ENCODE measurements around the gene ECT2.
"Not testable (repeated sequence)": the region's sequence is repeated elsewhere in the genome, so short reads cannot be mapped to it uniquely, and the experiment has no call there.

Gene ECT2

DNA sequence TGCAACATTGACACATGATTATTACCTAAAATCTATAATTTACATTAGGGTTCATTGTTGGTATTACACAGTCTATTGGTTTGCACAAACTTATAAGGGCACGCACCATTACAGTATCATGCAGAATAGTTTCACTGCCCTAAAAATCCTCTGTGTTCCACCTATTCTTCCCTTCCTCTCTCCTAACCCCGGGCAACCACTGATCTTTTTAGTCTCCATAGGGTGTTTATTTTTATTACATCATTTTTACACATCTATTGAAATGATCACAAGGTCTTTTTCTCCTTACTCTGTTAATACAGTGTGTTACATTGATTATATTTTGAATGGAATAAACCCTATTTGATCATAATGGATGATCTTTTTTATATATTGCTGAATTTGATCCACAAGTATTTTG lies 15.5 kb upstream of the ECT2 start:
- DNase-seq (ENCODE audit: low read depth in 2 of 2) = no peak

DNA sequence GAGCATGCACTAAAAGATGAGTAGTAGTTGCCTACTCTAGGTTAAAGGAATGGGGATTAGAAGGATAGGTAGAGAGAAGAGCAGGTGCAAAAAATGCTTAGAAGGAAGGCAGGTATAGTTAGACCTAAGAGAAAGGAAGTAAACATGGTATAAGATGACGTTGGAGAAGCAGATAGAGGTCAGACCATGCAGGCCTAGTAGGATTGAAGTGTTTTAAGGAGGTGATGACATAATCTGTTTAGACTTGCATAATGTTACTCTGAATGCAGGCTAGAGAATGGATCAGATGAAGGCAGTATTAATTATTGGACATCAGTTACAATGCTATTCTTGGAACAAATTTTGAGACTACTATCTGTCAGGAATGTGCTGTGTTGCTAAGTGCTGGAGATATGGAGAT lies 11.1 kb upstream of the ECT2 start:
- DNase-seq (ENCODE audit: low read depth in 2 of 2) = no peak

DNA sequence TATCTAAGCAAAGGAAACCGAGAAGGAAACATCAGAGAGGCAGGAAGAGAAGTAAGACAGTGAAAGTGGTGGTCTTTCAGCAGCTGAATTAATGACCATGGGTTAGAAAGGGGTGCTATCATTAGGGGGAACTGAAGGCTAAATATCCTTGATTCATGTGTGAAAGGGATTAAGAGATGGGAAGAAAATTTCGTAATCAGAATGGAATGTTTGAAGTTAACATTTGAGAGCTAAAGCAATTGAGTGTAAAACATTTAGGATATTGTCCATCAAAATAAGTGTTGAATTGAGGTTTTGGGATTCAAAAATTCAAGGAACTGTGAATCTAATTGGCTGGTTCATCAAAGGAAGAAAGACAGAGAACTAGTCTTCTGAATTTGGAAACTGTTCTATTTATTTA lies 4.1 kb upstream of the ECT2 start:
- no peak for DNase-seq (ENCODE audit: low read depth in 2 of 2)

DNA sequence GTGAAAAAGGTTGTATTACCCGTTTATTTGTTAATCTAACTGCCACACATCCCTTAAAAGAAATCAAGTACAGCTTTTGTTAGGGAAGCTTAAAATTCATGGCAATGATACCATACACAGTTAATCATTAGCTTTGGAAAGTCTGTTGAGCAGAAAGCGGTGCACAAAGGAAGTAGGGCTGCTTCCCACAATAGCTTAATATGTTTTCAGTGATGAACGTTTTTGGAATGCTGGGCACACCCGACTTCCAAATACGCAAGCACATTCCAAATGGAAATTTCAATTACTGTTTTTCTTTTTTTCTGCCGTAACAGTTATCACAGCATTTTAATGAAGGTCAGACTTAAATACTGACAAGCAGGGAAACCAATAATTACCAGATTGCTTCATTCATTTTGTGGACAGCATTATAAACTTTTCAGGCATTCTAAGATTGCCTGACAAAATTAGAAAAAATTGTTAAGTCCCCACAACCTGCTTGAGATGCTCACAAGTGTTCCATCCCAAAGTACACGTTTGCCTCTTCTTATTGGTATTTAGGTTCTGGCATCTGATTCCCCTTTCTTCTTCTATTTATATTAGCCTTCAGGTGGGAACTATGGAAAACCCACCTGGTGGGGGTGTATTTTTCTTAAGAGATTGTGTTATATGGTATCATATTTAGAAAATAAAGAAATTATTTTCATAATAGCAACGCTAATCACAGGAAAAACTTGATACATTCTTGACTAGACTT lies 1.1 kb upstream of the ECT2 start:
- no peak for DNase-seq (ENCODE audit: low read depth in 2 of 2)

DNA sequence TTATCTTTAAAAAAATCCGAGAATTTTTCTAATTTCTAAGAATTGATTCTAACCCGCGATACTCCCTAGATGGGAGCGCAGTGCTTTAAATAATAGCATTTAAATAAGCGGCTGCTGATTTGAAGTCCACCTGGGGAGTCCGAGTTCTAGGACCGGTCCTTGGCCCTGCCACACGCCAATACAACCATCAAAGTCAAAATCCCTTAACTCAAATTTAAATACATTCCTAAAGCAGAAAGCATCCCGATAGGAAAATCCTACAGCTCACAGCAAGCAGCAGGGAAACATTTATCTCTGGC lies 508 bp upstream of the ECT2 start:
- DNase-seq (ENCODE audit: low read depth in 2 of 2) = no peak

DNA sequence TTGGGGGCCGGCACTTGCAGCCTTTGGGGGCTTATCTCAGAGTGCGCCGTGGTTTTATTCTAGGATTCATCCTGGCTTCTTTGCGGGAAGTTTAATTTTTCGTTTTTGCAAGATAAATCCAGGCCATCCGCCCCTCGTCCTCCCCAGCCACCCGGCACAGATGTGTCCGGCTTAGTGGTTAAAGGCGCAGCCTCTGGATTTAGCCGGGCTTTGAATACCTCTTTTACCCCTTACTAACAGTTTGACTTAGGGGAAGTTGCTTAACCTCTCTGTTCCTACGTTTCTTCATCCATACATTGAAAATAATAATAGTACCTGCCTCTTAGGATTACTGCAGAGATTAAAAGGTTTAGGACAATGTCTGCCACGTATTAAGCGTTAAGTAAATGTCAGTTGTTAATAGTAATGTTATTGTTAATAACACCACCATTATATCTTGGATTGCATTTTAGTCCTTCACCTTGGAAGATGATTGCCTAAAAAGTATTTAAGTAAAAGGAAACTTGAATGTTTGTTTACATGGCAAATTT lies 714 bp downstream of the ECT2 start:
- DNase-seq (ENCODE audit: low read depth in 2 of 2) = no peak

DNA sequence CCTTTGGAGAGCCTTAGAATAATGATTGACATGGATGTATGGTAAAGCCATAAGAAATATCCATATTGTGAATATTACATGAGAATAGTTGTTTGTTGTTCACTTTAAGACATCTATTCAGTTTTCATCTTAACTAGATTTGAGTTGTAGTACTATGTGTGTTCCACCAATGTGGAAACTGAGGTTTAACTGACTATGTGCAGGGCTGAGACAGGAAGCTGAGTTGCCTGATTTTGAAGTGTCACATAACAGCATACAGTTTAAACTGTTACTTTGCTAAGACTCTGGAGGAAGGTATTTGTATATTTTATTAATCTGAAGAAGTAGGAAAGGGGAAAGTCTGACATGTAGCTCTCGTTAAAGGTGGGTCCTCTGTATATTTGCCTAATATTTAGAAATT lies 2.1 kb downstream of the ECT2 start:
- DNase-seq (ENCODE audit: low read depth in 2 of 2) = no peak

DNA sequence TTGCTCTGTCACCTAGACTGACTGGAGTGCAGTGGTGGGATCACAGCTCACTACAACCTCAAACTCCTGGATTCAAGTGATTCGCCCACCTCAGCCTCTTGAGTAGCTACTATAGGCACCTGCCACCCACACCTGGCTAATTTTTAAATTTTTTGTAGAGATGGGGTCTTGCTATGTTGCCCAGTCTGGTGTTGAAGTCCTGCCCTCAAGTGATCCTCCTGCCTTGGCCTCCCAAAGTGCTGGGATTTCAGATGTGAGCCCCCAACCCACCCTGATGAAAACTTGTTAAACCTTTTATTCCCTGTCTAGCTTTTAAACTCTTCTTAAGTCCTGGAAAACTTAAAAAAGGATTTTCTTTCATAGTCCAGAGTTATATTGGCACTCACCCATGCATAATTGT lies 2.6 kb downstream of the ECT2 start:
- no peak for DNase-seq (ENCODE audit: low read depth in 2 of 2)

DNA sequence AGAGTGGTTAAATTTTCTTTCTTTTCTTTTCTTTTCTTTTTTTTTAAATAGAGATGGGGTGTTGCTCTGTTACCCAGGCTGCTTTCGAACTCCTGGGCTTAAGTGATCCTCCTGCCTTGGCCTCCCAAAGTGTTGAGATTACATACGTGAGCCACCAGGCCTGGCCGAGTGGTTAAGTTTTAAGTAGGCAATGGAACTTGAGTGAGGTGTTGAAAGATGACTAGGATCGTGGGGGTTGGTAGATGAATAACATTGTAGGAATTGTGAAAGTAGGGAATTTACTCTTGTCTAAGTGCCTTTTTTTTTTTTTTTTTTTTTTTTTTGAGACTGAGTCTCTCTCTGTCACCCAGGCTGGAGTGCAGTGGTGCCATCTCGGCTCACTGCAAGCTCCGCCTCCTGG lies 9.9 kb downstream of the ECT2 start:
- DNase-seq (ENCODE audit: low read depth in 2 of 2) = not testable (repeated sequence)

DNA sequence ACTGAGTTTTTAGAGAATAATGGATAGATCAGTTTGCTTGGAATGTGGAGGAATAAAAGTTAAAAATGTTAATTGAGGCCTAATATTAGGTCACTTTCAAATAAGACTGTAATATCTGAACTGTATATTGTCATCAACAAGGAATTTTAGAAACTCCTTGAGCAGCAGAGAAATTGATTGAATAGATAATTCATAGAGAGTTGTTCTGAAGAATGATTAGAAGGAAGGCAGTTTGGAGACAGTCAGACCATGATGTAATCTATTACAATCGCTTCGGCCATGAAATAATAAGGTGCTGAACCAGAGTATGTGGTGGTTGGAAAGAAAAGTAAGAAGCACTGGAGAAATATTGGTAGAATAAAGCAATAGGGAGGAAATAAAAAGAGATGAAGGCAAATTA lies 15.7 kb downstream of the ECT2 start:
- no peak for DNase-seq (ENCODE audit: low read depth in 2 of 2)

DNA sequence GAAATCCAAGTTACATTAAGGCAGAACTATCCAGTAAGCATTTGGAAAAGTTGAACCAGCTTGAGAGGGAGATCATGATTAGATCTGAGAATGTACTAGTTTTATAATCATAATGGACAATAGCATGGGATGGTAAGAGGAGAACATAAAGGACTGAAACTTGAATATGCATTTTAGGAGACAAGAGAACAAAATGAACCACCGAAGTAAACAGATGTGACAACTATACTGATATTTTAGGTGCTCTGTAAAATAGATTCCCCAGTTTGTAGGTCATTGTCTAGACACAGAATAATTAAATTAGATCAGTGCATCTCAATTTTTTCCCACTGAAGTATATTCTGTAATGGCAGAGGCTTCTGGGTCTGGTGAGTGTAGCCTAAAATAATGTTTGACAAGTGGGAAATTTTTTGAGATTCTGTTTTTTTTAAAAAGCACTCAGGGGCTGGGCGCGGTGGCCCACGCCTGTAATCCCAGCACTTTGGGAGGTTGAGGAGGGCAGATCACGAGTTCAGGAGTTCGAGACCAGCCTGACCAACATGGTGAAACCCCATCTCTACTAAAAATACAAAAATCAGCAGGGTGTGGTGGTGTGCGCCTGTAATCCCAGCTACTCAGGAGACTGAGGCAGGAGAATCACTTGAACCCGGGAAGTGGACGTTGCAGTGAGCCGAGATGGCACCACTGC lies 16.3 kb downstream of the ECT2 start:
- DNase-seq (ENCODE audit: low read depth in 2 of 2) = no peak

DNA sequence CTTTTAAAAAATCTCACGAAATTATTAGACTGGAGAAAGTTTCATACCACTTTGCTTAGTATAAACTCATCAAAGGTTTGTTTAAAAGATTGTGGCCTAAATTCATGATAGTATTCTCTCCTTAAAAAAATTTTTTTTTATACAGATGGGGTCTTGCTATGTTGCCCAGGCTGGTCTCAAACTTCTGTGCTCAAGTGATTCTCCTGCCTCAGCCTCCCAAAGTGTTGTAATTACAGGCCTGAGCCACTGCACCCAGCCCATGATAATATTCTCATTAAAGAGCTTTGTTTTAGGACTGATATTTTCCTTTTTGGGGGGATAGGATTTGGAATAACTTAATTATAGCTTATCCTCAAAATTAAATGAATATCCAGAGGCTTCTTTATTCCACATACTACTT lies 19.9 kb downstream of the ECT2 start:
- DNase-seq (ENCODE audit: low read depth in 2 of 2) = no peak

DNA sequence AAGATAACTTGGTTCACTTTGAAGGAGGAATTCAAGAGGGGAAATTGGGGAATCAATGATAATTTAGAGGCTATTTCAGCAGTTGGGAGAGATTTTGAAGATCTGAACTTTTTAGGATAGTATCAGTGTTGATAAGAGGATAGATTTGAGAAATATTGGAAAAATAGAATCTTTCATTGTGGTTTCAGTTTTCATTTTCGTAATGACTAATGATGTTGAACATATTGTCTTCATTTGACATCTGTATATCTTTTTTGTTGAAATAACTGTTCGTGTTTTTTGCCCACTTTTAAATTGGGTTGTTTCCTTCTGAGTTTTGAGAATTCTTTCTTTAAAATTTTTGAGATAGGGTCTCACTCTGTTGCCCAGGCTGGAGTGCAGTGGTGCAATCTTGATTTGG lies 21.1 kb downstream of the ECT2 start:
- no peak for DNase-seq (ENCODE audit: low read depth in 2 of 2)

DNA sequence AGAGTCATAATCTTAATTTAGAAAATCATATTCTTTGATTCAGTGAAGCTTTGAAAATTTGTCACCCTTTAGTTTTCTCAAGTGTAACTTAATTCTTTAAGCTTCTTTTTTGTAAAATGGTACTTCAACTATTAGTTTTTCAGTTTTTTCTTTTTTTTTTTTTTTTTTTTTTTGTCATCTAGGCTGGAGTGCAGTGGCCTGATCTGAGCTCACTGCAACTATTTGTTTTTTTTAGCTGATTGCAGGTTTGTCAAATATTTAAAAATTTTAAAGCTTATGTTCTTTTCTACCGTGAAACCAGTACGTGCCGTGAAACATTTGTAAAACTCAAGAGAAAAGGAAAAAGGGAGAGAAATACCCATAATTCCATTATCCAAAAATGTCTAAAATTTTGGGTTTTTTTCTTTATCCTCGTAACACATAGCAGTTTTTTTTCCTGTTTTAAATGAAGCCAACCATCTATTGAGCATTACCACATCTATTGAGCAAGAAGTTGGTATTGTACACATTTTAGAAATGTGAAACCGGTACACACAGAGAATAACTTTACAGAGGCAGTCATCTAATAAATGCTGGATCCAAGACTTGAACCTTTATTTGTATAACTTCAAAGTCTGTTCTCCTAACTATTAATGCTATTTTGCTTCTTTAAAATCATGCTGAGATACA lies 25.7 kb downstream of the ECT2 start:
- DNase-seq (ENCODE audit: low read depth in 2 of 2) = no peak

DNA sequence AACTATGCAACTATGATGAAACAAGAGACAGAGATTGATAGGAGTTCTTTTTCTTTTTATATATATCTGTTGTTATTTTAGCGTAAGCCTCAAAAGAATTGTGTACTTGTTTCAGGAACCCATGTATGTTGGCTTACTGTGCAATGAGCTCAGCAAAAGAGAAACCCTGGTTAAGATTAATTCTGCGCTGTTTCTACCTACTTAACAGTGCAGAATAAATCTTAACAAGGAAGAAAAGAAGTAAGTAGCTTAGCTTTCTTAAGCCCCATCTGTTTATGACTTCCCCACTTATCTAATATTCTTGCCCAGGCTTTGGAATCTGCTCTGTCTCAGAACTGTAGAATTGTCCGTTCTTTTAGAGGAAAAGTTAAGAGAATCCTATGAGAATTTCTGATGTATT lies 27.4 kb downstream of the ECT2 start:
- no peak for DNase-seq (ENCODE audit: low read depth in 2 of 2)

DNA sequence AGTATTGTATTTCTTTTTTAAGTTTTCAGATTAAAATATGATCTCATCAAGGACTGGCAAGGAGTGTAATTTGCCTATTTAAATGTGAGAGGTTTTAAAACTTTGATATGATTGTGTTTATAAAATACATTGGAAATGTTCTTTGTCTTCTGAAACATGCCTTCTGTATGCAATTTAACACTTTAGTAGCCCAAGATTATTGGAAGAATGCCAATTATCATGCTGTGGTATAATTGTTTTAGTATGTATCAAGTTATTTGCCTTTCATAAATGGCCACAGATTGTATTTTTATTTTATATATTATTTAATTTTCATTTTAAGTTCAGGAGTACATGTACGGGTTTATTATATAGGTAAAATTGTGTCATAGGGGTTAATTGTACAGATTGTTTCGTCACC lies 31.7 kb downstream of the ECT2 start:
- no peak for DNase-seq (ENCODE audit: low read depth in 2 of 2)

DNA sequence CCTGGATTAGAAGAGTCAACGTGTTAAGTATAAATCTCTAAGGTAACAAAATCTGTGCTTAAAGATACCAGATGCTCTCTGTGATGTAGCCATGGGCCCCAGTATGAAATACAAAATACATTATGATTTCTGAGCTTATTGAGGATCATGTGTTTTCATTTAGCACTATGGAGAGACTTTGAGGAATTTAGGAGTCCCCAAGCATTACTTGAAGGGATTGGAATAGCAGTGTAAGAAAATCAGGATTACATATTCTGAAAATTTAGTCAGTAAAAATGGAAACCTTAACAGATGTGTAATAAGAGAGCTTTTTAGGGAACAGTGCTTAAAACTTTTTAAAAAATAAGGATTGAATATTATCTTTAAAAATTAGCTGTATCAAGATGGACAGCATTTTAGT lies 35.5 kb downstream of the ECT2 start:
- DNase-seq (ENCODE audit: low read depth in 2 of 2) = no peak

DNA sequence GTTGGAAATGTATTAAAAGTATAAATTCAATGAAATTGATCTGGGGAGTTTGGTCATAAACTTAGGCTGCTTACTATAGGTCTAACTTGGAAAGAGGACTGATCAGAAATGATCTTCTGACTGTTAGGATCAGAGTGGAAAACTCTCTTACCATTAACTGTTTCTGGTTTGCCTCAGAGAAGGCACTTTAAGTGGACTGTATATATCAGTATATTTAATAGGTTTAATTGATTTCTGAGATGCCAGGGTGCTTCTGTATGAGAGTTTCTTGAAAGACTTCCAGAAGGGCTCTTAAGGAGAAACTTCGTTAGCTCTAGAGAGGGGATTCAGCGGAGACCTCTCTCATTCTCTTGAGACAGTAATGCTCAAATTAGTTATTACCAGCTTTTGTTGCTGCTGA lies 36.5 kb downstream of the ECT2 start:
- no peak for DNase-seq (ENCODE audit: low read depth in 2 of 2)

DNA sequence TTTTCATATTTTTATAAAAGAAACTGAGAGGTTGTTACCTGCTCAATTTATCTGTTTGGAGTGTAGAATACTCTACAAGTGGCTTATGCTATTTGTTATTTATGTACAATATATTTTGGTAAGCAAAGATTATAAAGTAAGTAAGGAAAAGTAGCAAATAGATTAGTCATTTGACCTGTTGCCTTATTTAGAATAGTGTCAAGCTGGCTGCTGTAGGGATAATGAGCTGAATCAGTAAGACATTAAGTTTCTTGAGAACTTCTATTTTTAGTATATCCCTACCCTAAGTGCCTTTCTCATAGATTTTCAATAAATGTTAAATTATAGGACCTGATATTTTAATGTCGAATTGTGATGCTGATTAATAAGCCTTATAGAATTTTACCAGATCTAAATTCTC lies 37.2 kb downstream of the ECT2 start:
- no peak for DNase-seq (ENCODE audit: low read depth in 2 of 2)

DNA sequence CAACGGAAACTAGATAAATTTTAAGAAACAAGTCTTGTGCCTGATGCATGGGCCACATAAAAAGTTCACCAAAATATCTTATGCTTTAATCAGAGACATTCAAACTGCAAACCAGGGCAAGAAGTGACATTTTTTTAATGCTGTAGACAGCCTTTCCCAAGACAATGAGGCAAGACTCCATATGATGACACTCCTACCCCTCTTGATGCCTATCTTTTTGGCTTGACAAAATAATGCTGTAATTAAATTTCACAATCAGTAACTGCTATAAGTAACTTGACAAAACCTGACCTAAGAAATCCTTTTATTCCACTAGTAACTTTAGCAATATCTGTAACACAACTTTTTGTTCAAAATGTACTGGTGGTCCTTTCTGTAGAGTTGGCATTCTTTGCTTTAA lies 48.7 kb downstream of the ECT2 start:
- no peak for DNase-seq (ENCODE audit: low read depth in 2 of 2)

DNA sequence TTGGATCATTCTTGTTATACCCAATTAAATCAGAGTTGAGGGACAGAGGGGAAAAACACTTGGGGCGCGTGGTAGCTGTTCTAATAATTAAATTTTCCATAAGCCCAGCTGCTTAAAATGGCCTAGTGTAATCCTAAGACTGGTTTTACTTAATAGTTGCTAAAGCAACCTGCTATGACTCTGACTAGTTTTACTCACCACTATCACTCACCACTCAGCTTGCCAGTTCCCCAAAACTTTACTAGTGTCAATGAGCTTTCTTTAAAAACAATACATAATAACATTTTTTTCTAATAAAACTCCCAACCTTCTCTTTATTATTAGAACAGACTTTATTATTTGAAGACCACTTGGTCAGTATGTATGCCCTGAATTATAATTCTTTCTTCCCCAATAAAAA lies 49.6 kb downstream of the ECT2 start:
- DNase-seq (ENCODE audit: low read depth in 2 of 2) = no peak

DNA sequence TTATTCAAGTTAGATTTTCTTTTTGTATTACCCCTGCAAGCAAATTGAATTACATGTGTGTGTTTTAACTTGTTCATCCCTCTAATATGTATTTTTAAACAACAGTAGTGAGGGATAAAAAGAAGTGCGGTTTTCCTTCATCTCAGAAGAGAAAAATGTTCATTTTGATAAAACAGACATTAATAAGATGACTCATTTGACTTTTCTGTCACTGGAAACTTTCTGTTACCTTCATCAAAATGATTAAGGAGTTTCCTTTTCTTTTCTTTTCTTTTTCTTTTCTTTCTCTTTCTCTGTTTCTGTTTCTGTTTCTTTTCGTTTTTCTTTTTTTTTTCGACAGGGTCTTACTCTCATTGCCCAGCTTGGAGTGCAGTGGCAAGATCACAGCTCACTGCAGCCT lies 53.0 kb downstream of the ECT2 start:
- no peak for DNase-seq (ENCODE audit: low read depth in 2 of 2)

DNA sequence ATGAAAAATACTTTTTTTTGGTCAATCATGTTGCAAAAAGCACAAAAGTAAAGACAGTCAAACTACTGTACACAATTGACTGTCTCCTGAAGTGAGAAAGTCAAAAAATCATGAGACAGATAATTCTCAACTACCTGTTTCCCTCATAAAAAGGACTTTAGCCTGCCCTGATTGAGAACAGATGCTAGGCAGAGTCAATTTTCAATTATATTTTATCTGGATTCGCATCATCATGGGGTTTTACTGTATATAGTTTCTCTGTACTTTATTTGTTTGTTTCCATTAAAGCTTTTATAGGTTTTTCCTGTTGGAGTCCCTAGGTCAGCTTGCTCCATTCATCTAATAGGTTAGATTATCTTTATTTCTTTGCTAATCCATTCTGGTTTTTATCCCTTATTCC lies 53.8 kb downstream of the ECT2 start:
- DNase-seq (ENCODE audit: low read depth in 2 of 2) = no peak
